Glutamatergic neuron (in vitro differentiated cells): ENCODE measurements around the gene CARD14. TPM values are rescaled to one million over a fixed set of nuclear protein-coding genes. Genes with fewer than 3 reads are reported as not detected.

Source experiments
- DNase-seq: peaks from one replicate; pipeline ENCODE4 v3.0.0; 2022
- H3K27ac Mint-ChIP-seq: one replicate; pipeline ENCODE4 v1.8.0; 2020; ENCODE audit warnings: mild to moderate bottlenecking, mixed read lengths, inconsistent platforms; ENCODE audit not compliant: unreplicated experiment
- H3K27me3 Mint-ChIP-seq: one replicate; pipeline ENCODE4 v1.8.0; 2020; ENCODE audit warnings: mild to moderate bottlenecking, moderate library complexity, mixed read lengths, inconsistent platforms; ENCODE audit not compliant: unreplicated experiment
- H3K36me3 Mint-ChIP-seq: one replicate; pipeline ENCODE4 v1.8.0; 2020; ENCODE audit warnings: mild to moderate bottlenecking, mixed read lengths, inconsistent platforms; ENCODE audit not compliant: unreplicated experiment
- H3K4me1 Mint-ChIP-seq: one replicate; pipeline ENCODE4 v1.8.0; 2020; ENCODE audit warnings: mild to moderate bottlenecking, low read depth, mixed read lengths, inconsistent platforms; ENCODE audit not compliant: unreplicated experiment
- H3K4me3 Mint-ChIP-seq: one replicate; pipeline ENCODE4 v1.8.0; 2020; ENCODE audit warnings: mild to moderate bottlenecking, mixed read lengths, inconsistent platforms; ENCODE audit not compliant: unreplicated experiment
- H3K9me3 Mint-ChIP-seq: one replicate; pipeline ENCODE4 v1.8.0; 2020; ENCODE audit warnings: mild to moderate bottlenecking, moderate library complexity, mixed read lengths, inconsistent platforms; ENCODE audit not compliant: unreplicated experiment
- total RNA-seq: library from RNA; stranded (reverse); fragmentation: NEBNext Ultra II Directional; extraction: Animal tissue kit (Norgen Biotek cat#: 25700); gene quantifications from one replicate; pipeline ENCODE4 v1.2.1, GENCODE V29; 2021; ENCODE audit not compliant: unreplicated experiment
- TF ChIP-seq, protein P1 (sequence below): fragments of 200-600 bp; sonication (generic); IDR thresholded peaks from one replicate; pipeline ENCODE4 v1.5.0; 2021; ENCODE audit not compliant: partially characterized antibody, unreplicated experiment

CARD14 gene
- total RNA-seq, 1 donor from 2014 or later: 1.1 TPM

DNA sequence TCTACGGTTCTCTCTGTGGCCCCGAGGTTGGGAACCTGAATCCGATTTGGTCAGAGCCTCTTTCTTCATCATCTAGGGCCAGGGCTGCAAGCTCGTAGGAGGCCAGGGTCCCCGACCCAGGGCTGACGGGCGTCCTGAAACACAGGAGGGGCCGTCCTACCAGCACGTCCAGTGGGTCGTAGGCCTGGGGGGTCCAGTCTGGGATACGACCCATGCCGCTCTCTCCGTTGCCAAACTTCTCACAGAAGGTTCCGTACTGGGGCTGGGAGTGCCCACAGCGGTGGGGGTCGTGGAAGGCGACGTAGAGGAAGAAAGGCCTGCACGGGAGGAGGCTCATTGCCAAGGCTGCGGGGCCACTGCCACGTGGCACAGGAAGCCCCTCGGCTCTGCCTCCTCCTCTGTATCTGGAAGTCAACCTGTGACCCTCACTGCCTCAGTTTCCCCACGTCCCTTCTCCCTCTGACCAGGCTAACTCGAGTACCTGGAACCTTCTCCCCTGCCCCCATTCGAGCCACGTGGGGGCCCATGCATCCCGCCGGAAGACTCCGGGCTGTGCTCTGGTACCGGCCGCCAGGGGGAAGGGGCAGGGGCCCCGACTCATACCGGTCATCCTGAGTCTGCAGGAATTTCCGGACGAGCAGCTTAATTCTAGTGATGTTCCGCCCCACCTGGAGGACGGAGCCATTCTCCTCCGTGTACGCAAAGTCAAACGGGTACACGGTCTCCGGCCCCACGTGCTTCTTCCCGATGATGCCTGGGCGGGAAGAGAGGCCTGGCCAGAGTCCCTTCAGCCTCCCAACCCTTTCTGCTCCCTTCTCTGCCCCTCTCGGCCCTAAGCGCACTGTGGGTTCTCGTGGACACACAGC is 44.4 kb downstream of the CARD14 start:
- Mint-ChIP-seq H3K27ac (no peak overlapping the region), H3K36me3 (peaks cover 5% of the 10 kb centered on the region), H3K27me3 (peaks cover 7% of the 10 kb centered on the region), H3K4me1 (no peaks in the 10 kb centered on the region), H3K9me3 (no peaks in the 10 kb centered on the region), H3K4me3 (no peak overlapping the region)
- TF ChIP-seq, protein P1, sequence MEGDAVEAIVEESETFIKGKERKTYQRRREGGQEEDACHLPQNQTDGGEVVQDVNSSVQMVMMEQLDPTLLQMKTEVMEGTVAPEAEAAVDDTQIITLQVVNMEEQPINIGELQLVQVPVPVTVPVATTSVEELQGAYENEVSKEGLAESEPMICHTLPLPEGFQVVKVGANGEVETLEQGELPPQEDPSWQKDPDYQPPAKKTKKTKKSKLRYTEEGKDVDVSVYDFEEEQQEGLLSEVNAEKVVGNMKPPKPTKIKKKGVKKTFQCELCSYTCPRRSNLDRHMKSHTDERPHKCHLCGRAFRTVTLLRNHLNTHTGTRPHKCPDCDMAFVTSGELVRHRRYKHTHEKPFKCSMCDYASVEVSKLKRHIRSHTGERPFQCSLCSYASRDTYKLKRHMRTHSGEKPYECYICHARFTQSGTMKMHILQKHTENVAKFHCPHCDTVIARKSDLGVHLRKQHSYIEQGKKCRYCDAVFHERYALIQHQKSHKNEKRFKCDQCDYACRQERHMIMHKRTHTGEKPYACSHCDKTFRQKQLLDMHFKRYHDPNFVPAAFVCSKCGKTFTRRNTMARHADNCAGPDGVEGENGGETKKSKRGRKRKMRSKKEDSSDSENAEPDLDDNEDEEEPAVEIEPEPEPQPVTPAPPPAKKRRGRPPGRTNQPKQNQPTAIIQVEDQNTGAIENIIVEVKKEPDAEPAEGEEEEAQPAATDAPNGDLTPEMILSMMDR: no peak
- no peak for DNase-seq

DNA sequence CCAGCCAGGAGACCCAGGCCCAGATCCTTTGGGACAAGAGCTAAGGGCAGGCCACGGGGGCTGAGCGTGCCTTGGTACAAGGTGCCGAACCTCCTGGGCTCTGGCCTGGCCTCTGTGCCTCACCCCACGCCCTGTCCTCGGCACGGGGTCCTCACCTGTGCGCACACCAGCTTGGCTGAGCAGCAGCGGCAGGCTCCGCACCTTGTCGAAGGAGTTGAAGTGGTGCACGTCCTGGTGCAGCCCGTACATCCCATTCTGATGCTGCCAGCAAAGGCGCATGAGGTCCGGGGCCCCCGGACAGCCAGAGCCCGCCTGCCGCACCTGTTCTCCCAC is 45.0 kb downstream of the CARD14 start:
- Mint-ChIP-seq H3K4me1 (no peaks in the 10 kb centered on the region), H3K27ac (no peak overlapping the region), H3K27me3 (peaks cover 7% of the 10 kb centered on the region), H3K4me3 (no peak overlapping the region), H3K9me3 (no peaks in the 10 kb centered on the region), H3K36me3 (peaks cover 5% of the 10 kb centered on the region)
- DNase-seq: no peak
- TF ChIP-seq, protein P1: no peak

DNA sequence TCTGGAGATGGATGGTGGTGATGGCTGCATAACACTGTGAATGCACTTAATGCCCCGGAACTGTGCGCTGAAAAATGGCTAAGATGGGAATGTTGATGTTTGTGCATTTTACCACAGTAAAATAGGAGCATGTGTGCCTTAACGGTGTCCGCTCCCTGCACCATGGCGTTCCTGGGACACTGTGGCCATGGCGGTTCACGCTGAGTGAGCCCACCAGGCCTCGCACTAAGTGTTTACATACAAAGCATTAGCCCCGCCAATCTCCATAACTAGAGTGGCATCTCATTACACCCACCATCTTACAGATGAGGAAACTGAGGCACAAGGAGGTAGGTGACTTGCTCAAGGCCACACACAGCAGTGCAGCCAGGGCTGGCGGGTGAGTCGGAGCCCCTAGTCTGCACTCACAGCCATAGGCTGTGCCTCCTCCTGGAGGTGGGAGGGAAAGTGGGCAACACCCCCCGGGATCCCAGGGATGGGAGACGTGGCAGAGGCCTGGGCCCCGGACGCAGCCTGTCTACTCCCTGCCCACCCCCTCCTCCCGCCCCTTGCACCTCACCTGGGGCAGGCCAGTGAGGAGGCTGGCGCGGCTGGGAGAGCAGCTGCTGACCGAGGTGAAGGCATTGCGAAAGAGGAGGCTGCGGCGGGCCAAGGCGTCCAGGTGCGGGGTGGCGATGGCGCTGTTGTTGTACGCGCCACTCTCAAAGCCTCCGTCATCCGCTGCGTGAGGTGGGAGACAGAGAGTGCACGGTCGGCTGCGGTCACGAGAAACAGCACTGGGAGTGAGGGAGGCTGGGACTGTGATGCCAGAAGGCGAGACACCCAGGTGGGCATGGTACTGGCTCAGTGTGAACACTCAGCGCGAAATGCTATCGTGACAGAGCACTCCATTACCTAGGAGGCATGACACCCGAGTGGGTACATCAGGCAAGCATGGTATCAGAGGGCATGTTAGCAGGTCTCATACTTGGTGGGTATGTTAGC is 46.9 kb downstream of the CARD14 start:
- TF ChIP-seq, protein P1: no peak
- H3K4me3 Mint-ChIP-seq: no peak overlapping the region
- peaks cover 5% of the 10 kb centered on the region for H3K36me3 Mint-ChIP-seq
- peaks cover 7% of the 10 kb centered on the region for H3K27me3 Mint-ChIP-seq
- peaks cover 2% of the 10 kb centered on the region for H3K4me1 Mint-ChIP-seq
- peaks cover 1% of the 10 kb centered on the region for H3K9me3 Mint-ChIP-seq
- H3K27ac Mint-ChIP-seq: no peak overlapping the region
- no peak for DNase-seq

DNA sequence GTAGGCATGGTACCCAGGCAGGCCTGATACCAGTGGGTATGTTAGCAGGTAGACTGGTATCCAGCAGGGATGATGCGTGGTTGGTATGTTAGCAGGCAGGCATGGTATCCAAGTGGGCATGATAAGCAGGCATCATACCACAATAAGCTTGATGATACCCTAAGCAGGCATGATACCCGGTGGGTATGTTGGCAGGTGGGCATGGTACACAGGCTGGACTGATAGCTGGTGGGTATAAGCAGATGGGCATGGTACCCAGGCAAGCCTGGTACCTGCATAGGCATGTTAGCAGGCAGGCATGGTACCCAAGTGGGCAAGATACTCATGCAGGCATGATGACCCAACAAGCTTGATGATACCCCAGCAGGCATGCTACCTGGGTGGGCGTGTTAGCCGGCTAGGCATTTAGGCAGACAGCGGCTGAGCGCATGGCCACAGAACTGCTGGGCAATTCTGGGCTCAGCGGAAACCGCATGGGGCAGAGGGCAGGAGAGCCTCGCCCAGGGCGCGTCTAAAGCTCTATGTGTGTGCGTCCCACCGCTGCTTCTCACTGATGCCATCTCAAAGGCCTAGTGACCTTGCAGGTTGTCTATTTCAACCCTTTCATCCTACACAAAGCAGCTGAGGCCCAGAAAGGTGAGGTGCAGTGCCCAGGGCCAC is 48.0 kb downstream of the CARD14 start:
- DNase-seq: no peak
- Mint-ChIP-seq H3K9me3 (peaks cover 1% of the 10 kb centered on the region), H3K4me3 (no peak overlapping the region), H3K36me3 (peaks cover 5% of the 10 kb centered on the region), H3K4me1 (peaks cover 2% of the 10 kb centered on the region), H3K27me3 (peaks cover 9% of the 10 kb centered on the region), H3K27ac (no peak overlapping the region)
- TF ChIP-seq, protein P1: no peak
